PFSK-1 (cell line): ENCODE results near the gene KCNC4.

Experiments
- POLR2AphosphoS5 ChIP-seq: IDR thresholded peaks from 2 replicates; pipeline ENCODE4 v1.6.1; 2012; ENCODE audit warnings: low read depth, mild to moderate bottlenecking, control low read depth, low read length, moderate library complexity
- SIN3A ChIP-seq: IDR thresholded peaks from 2 replicates; pipeline ENCODE4 v1.6.1; 2012; ENCODE audit warnings: mild to moderate bottlenecking, low read length, moderate library complexity, borderline replicate concordance; ENCODE audit not compliant: insufficient read depth
- TAF1 ChIP-seq: IDR thresholded peaks from 2 replicates; pipeline ENCODE4 v1.6.1; 2012; ENCODE audit warnings: low read length, control low read depth, borderline replicate concordance; ENCODE audit not compliant: insufficient read depth
- TF ChIP-seq, protein P1 (sequence below), 2 experiments: IDR thresholded peaks; 2 replicates each; pipeline versions ENCODE4 v1.6.1 to v1.8.0; 2011 to 2012; ENCODE audit warnings: low read depth in 2 of 2, low read length in 2 of 2, control low read depth in 1 of 2, inconsistent platforms in 1 of 2, mild to moderate bottlenecking in 1 of 2, moderate library complexity in 1 of 2; ENCODE audit not compliant: insufficient read depth in 1 of 2

DNA sequence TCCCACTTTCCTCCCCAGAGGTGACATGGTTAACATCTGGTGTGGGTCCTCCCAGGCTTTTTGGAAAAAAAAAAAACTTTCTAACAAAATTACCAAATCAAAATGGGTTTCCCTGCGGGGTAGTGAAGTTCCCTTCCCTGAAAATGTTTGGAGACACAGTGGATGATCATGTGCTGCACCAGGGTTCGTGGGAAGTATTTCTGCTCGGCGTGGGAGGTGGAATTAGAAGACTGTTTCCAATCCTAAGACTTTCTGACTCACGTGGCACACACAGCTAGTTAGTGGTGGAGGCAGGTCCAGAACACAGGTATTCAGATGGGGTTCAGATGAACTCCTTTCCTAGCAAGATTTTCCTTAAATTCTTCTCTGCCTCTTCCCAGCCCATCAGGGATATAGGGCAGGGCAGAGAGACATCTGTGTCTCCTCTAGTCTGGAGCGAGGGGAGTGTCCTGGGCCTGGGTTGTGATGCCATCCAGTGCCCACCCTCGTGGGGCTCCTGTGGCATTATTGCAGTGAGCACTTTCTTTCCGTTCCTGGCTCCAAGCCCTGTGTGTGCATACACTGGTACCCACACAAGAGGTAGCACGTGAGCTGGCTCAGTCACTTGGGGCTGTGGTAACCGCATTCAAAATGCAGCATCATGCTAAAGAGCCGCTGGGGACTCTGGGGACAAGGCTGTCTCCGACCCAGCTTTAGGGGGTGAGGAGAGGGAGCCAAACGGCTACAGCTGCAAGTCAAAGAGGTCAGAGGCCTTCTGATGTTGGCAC lies 27.5 kb downstream of the KCNC4 start:
- TF ChIP-seq, protein P1, sequence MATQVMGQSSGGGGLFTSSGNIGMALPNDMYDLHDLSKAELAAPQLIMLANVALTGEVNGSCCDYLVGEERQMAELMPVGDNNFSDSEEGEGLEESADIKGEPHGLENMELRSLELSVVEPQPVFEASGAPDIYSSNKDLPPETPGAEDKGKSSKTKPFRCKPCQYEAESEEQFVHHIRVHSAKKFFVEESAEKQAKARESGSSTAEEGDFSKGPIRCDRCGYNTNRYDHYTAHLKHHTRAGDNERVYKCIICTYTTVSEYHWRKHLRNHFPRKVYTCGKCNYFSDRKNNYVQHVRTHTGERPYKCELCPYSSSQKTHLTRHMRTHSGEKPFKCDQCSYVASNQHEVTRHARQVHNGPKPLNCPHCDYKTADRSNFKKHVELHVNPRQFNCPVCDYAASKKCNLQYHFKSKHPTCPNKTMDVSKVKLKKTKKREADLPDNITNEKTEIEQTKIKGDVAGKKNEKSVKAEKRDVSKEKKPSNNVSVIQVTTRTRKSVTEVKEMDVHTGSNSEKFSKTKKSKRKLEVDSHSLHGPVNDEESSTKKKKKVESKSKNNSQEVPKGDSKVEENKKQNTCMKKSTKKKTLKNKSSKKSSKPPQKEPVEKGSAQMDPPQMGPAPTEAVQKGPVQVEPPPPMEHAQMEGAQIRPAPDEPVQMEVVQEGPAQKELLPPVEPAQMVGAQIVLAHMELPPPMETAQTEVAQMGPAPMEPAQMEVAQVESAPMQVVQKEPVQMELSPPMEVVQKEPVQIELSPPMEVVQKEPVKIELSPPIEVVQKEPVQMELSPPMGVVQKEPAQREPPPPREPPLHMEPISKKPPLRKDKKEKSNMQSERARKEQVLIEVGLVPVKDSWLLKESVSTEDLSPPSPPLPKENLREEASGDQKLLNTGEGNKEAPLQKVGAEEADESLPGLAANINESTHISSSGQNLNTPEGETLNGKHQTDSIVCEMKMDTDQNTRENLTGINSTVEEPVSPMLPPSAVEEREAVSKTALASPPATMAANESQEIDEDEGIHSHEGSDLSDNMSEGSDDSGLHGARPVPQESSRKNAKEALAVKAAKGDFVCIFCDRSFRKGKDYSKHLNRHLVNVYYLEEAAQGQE (IDR thresholded peaks at IDR 0.05; ENCODE audit: insufficient read depth in 1 of 2, low read depth in 2 of 2, low read length in 2 of 2) = no peak
- no peak for TF ChIP-seq TAF1
- no peak for TF ChIP-seq POLR2AphosphoS5
- no peak for TF ChIP-seq SIN3A
